HEK293T (cell line): ENCODE data around the gene MDK.

ENCODE experiments used
- ARNT ChIP-seq: fragments of 450-650 bp; IDR thresholded peaks from 2 replicates; pipeline ENCODE4 v1.6.1; 2017; ENCODE audit warnings: mild to moderate bottlenecking
- BHLHE40 ChIP-seq: fragments of 450-650 bp; IDR thresholded peaks from 2 replicates; pipeline ENCODE4 v1.6.1; 2016; ENCODE audit warnings: mild to moderate bottlenecking, moderate library complexity, borderline replicate concordance
- CTBP1 ChIP-seq: fragments of 450-650 bp; IDR thresholded peaks from 2 replicates; pipeline ENCODE4 v1.6.1; 2016; ENCODE audit warnings: borderline replicate concordance
- FOXM1 ChIP-seq: fragments of 450-650 bp; IDR thresholded peaks from 2 replicates; pipeline ENCODE4 v1.6.1; 2017; ENCODE audit warnings: mild to moderate bottlenecking, borderline replicate concordance
- L3MBTL2 ChIP-seq: fragments of 450-650 bp; conservative IDR thresholded peaks from 2 replicates; pipeline ENCODE4 v1.6.1; 2016; ENCODE audit warnings: mild to moderate bottlenecking
- SP1 ChIP-seq: fragments of 450-650 bp; IDR thresholded peaks from 2 replicates; pipeline ENCODE4 v1.6.1; 2017
- SUZ12 ChIP-seq: fragments of 450-650 bp; IDR thresholded peaks from 2 replicates; pipeline ENCODE4 v1.6.1; 2016; ENCODE audit warnings: mild to moderate bottlenecking

DNA sequence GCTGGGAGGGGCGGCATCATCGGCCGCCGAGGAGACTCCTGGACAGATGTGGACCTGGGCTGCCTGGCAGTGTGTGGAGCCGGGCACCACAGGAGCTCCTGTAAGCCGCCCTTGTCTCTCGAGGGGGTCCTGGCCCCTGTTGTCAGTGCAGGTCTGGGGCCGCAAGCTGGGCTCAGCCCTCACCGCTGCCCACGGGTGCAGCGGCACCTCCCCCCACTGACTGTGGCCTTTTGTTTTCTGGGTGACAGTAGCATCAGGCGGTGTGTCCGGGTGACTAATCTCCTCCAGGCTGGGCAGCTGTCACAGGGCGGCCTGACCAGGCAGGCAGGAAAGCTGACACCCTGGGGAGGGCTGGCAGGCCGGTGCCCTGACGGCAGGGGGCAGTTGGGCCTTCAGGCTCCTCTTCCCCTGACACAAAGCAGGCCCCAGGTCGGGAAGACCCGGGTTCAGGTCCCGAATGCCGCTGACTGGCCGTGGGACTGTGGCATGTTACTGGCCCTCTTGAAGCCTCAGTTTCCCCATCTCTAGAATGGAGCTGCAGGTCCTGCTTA is 17.9 kb upstream of the MDK start:
- TF ChIP-seq SUZ12 = no peak
- no peak for TF ChIP-seq BHLHE40
- TF ChIP-seq CTBP1 = no peak
- no peak for TF ChIP-seq FOXM1
- TF ChIP-seq ARNT = no peak
- no peak for TF ChIP-seq L3MBTL2
- TF ChIP-seq SP1 = no peak
